ENCODE results near the gene SFRP5.

Gene SFRP5

DNA sequence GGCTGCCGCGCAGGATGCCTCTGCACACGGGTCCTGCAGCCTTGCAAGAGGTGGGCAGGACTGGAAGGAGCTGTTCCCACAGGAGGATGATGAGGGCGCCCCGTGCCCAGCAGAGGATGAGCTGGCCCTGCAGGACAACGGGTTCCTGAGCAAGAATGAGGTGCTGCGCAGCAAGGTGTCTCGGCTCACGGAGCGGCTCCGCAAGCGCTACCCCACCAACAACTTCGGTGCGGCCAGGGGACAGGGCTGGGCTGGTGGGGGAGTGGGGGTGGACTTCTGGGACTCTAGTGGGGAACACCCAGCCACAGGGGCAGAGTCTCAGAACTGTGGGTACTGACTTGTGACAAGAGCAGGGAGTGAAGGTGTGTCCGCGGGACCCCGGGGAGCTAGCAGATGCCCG is 18.8 kb downstream of the SFRP5 start:
- no peak for DNase-seq (ENCODE audit: low read depth)
- TF ChIP-seq, protein P1, sequence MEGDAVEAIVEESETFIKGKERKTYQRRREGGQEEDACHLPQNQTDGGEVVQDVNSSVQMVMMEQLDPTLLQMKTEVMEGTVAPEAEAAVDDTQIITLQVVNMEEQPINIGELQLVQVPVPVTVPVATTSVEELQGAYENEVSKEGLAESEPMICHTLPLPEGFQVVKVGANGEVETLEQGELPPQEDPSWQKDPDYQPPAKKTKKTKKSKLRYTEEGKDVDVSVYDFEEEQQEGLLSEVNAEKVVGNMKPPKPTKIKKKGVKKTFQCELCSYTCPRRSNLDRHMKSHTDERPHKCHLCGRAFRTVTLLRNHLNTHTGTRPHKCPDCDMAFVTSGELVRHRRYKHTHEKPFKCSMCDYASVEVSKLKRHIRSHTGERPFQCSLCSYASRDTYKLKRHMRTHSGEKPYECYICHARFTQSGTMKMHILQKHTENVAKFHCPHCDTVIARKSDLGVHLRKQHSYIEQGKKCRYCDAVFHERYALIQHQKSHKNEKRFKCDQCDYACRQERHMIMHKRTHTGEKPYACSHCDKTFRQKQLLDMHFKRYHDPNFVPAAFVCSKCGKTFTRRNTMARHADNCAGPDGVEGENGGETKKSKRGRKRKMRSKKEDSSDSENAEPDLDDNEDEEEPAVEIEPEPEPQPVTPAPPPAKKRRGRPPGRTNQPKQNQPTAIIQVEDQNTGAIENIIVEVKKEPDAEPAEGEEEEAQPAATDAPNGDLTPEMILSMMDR (IDR thresholded peaks at IDR 0.05; ENCODE audit: control insufficient read depth, extremely low read depth, insufficient read depth), result no peak
- H3K4me3 ChIP-seq (ENCODE audit: low read depth, low read length), result no peak overlapping the region

DNA sequence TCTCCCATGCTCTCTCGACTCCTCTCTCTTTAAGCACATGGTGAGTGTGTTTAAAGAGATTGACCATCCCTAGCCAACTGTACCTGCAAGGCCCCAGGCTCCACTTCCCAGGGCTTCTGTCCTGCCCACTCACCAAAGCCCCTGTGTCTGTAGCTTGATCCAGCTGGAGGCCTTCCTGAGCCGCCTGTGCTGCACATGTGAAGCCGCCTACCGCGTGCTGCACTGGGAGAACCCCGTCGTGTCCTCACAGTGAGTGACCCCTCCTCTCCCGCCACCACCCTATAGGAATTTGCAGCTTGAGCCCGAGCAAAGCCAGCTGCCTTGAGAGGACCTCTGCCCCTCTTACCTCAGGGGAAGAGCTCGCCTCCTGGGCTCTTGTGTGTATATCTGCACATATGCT is 23.7 kb downstream of the SFRP5 start:
- no peak overlapping the region for H3K4me3 ChIP-seq (ENCODE audit: low read depth, low read length)
- TF ChIP-seq, protein P1 (IDR thresholded peaks at IDR 0.05; ENCODE audit: control insufficient read depth, extremely low read depth, insufficient read depth), result no peak
- no peak for DNase-seq (ENCODE audit: low read depth)

DNA sequence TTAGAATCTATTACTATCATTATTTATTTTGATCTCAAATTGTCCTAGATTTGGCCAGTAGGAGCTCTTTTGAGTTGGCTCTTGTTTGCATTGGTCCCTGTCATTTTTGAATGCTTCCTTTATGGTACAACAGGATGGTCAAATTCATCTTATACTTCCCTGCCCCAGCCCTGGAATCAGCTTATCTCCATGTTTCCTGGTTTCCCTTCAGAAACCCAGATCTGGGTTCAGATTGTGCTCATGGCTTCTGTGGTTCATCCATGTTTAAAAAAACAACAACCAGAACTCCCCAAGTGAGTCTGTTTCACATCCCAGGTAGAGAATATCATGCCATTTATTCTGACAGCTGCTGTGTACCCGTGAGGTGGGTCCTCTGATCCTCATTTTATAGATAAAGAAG is 24.2 kb downstream of the SFRP5 start:
- TF ChIP-seq, protein P1 (IDR thresholded peaks at IDR 0.05; ENCODE audit: control insufficient read depth, extremely low read depth, insufficient read depth), result no peak
- no peak overlapping the region for H3K4me3 ChIP-seq (ENCODE audit: low read depth, low read length)
- DNase-seq (ENCODE audit: low read depth), result no peak

DNA sequence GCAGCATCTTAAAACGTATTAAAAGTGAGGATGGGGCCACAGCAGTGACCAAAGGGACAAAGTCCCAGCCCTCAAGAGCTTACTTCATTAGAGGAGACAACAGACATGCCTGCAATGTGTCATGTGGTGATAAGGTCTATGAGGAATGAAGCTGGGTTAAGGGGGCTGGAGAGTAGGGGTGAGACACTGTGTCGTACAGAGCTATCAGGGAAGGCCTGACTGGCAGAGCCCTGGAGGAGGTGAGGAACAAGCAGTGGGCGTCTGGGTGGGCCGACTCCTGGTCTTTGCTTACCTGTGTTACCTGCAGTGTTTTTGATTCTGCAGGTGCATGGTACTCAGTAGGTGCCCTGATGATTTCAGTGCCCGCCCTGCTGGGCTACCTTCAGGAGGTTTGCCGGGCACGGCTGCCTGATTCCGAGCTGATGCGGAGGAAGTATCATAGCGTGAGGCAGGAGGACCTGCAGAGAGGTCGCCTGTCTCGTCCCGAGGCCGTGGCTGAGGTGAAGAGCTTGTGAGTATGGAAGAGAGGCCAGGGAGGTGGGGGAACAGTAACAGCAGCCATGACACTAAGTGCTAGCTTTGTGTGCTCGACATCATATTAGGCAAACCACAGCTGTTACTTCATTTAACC is 27.3 kb downstream of the SFRP5 start:
- H3K4me3 ChIP-seq (ENCODE audit: low read depth, low read length), result no peak overlapping the region
- TF ChIP-seq, protein P1 (IDR thresholded peaks at IDR 0.05; ENCODE audit: control insufficient read depth, extremely low read depth, insufficient read depth), result no peak
- no peak for DNase-seq (ENCODE audit: low read depth)

DNA sequence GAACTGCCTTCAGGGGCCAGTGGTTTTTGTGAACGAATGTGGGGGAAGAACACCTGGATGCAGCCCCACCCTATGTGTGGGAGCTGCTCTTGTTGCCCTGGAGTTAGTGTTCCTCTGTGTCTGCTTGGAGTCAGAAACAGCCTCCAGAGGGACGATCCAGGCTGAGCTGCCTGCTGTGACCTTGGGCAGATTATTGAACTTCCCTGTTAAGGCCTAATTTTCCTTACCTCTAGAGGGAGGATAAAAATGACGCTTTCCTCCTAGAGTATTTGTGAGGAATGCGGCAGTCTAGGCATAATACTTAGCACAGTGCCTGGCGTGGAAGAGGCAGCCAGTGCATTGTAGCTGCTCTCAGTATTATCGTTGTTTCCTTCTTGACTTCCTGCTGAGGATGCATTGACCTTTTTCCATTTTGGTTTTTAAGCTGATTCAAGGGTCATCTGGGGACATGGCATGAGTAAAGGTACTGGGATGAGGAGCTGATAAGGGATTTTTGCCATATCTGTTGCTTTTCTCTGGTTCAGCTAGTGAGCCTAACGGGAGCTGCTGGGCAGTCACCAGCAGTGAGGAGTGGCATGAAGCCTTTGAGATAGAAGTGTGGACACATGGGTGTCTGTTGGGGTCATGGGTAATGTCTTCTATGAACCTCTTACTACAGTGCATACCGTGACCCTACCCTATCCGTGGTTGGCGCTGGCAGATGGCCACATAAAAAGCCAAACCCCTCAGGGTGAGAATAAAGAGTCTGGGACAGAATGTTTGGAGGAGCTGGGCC is 28.4 kb downstream of the SFRP5 start:
- H3K4me3 ChIP-seq (ENCODE audit: low read depth, low read length), result no peak overlapping the region
- no peak for DNase-seq (ENCODE audit: low read depth)
- TF ChIP-seq, protein P1 (IDR thresholded peaks at IDR 0.05; ENCODE audit: control insufficient read depth, extremely low read depth, insufficient read depth), result no peak

DNA sequence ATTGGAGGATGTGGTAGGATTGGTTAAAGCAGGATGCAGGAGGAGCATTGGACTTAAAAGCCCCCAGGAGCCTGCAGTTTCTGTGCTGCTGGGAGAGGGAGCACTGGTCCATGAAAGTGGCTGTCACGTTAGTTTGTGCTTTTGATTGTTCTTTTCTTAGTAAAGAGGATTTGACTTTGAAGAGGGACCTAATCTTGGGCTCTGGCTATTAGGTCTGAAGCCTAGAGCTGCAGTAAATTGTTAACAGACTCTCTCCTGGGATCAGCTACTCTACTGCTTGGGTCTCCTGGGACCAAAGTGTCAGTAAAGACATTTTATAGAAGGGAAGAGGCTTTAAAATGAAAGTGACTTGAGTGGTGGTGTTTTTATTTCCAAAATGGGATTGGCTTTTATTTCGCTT is 31.2 kb downstream of the SFRP5 start:
- TF ChIP-seq, protein P1 (IDR thresholded peaks at IDR 0.05; ENCODE audit: control insufficient read depth, extremely low read depth, insufficient read depth), result no peak
- no peak for DNase-seq (ENCODE audit: low read depth)
- H3K4me3 ChIP-seq (ENCODE audit: low read depth, low read length), result no peak overlapping the region

Measured in LNCaP clone FGC (cell line).